ENCODE results near the gene C1R.

- TF ChIP-seq CTCF (IDR thresholded peaks at IDR 0.05) (no peak), POLR2AphosphoS5 (IDR thresholded peaks at IDR 0.05; ENCODE audit: low read depth, low read length) (no peak)
These were observed 18.4 kb upstream of the C1R start for GRCh38 chr12:7110661-7111060.

All from Panc1 (cell line).